Embryonic facial prominence (tissue), 1 donor: ENCODE results near the gene CCM2.

Experiments
- DNase-seq: peaks from one replicate; pipeline ENCODE4 v3.0.0-alpha.2; 2016; ENCODE audit errors: extremely low spot score

Gene CCM2

DNA sequence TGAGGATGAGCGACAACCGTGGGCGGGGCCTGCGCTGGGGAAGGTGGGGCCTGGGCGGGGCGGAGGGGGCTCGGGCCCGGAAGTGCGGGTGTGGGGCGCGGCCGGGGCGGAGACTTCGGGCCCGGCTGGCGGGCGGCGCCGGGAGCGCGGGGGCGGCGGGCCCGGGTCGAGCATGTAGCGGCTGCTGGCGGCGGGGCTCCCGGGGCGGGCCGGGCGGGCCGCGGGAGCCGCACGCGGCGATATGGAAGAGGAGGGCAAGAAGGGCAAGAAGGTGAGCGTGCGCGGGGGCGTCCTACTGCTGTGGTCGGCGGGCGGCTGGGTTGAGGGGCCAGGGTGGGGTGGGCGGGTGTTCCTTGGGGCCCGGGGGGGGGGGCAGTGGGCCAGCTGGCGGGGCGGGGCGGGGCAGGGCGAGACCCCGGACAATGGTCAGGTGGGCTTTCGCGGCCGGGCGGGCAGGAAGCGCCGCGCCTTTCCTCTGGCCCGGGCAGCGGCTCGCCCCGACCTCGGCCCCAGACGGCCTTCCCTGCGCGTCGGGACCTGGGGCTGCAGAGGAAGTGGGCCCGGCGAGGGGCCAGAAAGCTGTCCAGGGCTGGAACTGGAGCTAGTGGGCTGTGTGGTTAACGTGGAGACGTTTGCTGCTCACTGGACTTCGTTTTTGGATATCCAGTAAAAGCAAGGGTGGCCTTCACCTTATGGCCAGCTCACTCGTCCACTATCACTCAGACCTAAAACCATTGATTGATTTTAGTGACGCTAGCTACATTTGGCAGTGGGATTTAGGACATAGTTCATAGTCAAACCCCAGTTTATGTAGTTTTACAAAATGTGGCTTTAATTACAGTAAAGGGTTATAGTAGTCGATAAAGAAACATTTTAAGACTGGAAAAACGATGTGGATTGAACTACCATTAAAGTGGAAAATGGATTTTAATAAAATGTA is at the start of gene CCM2:
CCM2 (plus strand) TSS at position 109 of the 940 bp plus-strand sequence; CDS start at position 242, 133 bp downstream.
- DNase-seq = no peak

DNA sequence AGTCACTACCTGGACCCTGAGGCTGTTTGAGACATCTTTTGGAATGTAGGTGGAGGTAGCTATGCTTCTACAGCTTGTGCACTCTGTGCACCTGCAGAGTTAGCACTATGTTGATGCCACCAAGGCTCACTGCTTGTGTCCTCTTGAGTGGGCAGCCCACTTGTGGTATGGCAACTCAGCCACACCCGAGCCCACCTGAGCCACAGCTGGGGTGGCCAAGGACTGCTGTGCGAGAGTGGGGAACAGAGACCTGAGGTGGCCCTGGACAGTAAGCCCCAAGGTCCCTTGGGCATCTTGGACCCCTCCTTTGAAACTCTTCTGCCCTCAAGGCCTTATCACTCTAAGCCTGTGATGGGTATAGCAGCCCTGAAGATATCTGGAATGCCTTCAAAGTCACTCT is 46.8 kb upstream of the CCM2 start:
- no peak for DNase-seq

DNA sequence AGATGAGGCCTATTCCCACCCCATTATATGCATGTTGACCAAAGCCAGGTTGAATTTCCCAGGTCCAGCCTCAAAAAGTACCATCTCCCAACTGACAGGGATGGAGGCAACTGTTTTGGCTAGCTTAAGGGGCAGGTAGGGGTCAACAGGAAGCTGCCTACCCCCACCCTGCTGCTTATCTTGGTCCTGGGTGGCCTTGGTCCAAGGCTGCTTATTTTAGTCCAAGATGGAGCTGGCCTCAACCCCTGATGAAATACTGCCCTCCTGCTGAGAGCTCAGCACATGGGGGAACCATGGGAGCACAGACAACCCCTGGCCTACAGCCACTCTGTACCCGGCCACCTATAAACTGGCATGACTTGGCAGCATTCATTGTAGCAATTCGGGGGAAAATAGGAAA is 44.3 kb upstream of the CCM2 start:
- no peak for DNase-seq

DNA sequence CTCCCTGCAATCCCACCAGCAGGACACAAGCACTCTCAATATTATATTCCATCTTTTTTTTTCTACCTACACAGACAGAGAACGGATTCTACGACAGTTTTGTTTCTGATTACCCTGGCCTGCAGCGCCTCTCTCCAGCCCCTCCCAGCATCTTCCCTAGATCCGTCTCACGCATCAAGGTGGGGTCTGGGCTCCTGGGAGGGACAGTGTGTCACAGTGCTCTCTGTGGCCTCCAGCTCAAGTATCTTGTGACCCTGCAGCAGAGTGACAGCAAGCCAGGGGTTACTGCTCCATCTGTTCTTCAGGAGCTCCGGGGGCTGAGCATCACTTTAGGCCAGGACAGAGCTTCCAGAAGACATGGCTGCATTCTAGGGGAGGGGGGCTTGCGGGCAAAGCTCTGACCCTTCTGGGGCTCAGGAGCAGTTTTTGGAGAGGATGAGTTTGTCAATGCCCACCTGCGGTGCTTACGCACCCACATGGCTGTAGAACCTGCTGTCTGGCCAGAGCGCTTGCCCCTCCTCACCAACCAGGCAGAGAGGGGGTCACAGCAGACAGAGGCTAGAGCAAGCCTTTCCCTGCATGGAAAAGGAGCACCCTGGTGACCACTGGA is 43.7 kb upstream of the CCM2 start:
- no peak for DNase-seq

DNA sequence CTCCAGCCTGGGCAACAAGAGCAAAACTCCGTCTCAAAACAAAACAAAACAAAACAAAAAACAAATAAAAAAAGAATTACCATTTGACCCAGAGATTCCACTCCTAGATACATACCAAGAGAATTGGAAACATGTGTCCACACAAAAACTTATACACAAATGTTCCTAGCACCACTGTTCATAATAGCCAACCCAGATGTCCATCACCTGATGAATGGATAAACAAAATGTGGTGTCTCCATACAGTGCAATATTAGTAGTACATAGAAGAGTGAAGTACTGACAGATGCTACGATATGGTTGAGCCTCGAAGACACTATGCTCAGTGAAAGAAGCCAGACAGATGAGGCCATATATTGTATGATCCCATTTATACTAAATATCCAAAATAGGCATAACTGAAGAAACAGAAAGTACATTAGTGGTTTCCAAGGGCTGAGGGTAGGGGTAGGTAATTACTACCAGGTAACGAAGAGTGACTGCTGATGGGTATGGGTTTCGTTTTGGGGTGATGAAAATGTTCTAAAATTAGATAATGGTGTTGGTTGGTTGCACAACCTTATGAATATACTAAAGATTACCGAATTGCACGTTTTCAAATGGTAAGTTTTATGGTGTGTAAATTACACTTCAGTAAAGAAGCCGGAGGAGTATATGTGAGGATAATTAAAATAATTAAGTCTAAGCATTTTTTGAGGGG is 41.2 kb upstream of the CCM2 start:
- no peak for DNase-seq

DNA sequence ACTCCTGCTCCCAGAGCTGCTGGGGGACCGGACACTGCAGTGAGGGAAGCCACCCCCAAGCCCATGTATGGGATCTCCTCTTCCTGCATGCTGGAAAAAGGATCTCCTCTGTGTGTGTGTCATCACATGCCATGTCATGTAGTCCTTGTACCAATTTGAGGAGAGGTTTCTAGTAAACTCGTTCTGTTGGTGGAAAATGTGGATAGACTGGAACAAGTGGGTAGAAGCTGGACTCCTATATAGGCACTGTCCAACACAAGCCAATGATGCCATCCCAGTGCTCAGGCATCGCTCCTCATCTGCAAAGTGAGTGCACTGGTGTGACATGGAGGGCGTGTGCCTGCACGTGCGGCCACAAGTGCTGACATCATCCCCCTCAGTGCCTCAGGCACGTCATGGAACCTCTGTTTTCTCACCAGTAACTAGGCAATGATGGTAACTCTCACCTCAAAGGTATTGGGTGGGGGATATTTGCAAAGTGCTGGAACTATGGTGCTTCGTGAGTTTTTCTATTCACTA is 40.5 kb upstream of the CCM2 start:
- DNase-seq = no peak

DNA sequence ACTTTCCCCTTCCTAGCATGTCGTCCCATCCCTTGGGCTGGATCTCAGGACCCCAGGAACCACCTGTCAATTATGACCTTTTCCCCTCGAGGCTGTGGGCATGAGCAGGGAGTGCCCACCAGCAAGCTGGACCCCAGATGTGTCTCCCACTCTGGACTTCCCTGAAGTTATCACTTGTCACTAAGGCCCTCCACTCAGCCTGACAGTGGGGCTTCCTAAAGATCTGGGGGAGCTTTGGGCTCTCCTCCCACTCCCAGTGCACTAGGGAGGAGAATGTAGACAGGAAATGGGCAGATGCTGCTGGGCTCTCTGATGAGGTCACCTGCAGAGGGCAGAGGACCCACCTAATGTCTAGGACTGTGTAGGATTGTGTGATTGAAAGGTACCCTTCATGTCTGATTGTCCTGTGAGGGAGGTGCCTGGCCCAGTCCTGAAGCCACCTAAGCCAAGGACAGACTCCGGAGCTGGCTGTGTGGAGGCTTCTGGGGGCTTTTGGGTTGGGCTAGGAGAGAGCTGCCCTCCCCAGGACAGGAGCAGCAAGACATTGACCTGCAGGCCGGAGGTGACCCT is 39.9 kb upstream of the CCM2 start:
- no peak for DNase-seq

DNA sequence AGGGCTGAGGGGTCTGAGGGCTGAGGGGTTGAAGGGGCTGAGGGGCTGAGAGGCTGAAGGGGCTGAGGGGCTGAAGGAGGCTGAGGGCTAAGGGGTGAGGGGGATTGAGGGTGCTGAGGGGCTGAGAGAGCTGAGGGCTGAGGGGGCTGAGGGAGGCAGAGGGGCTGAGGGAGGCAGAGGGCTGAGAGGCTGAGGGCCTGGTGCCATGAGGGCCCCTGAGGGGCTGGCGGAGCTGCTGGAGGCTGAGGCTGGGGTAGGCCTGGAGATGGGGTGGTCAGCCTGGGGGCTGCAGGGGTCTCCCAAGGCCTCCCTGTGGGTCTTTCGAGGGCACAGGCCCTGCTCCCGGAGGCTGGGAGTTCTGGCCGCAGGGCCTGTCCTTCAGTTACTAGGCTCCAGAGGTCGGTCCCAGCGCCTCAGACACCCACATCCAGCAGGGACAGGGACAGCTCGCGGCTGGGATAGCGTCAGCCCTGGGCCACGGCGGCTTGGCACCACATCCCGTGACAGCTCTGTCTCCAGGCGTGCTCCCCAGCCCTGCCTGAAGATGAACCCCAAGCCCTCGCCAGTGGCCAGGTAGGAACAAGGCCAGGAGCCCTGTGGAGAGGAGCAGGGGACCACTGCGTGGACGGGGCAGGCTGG is 38.0 kb upstream of the CCM2 start:
- no peak for DNase-seq

DNA sequence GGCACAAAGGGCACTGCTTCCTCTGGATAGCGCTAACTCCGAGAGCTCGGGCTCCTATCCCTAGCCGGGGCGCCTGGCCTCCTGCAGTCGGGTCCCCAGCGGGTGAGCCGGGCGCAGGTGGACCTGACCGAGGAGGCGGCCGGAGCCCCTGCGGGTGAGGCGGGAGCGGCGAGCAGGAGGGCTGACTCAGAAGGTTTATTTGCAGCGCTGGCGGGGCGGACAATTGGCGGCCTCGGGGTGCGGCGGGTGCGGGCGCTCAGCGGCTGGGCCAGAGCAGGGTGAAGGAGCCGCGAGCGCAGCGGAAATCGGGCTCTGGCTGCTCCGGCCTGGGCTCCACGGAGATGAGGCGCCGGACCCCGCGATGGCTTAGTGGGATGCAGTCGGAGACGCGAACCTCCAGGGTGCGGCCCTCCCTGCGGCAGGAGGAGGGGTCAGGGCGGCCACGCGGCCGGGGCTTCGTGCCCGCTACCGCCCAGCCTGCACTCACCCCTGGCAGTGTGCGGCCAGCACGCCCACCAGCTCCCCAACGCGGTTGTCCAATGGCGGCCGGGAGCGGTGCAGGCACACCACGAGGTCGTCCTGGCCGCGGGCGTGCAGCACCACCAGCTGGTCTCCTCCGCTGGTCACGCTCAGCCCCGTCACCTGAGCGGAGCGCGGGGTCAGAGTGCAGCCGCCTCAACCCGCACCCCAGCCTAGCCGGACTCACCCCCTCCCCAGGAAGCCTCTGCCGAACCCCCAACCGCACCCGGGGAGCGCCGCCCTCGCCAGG is 37.3 kb upstream of the CCM2 start:
- no peak for DNase-seq

DNA sequence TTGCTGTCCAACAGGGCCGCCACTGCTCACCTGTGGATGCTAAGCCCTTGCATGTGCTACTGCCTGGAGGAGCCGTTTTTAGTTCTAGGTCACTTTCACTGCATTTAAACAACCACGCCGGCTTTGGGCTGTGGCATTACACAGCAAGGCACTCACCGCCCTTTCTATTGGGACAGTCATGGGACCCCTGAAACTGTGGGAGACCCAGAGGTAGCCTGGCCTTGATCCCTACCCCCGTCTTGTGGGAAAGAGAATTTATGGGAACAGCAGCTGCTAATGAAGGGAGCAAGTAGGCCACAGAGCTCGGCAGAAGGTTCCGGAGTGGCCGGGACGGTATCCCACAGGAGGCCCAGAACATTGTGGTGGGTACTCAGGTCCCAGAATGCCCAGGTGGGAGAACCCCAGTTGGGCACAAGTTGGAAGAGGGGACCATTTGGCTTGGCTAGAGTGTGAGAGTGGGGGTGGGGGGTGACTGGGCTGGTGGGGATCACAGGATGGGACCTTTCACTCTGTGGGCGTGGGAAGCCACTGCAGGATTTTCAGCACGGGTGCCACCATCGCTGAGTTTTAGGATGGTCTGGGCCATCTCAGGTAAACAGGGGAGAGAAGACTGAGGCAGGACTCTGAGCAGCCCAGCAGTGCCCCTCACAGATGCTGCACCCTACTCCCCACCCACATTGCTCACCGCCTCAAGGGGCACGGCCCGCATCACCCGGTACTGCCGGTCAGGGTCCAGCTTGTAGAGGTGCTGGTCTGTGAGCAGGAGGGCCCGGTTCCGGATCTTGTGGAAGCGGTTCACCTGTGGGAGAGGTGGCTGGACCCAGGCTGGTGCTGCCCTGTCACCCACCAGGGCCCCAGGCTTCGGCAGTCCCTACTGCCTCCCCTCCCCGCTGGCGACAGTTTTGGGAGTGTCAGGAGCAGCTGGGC is 36.4 kb upstream of the CCM2 start:
- no peak for DNase-seq

DNA sequence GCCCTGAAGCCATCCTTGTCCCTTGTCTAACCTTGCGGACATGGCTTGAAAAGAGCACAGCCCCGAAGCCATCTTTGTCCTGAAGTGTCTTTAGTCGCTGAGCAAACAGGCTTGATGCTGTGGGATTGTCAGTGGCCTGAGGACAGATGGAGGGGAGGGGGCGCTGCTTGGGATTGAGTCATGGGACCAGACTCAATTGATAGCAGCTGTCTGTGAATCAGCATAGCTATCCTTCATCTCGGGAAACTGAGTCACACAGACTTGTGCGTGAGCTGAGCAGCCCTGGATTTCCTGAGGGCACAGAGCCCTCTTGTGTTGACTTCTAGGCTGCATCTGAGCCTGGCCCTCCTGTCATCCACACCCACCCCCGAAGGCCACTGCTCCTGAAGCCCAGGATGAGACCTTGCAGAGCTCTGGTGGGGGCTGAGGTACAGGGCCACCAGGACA is 35.6 kb upstream of the CCM2 start:
- no peak for DNase-seq

DNA sequence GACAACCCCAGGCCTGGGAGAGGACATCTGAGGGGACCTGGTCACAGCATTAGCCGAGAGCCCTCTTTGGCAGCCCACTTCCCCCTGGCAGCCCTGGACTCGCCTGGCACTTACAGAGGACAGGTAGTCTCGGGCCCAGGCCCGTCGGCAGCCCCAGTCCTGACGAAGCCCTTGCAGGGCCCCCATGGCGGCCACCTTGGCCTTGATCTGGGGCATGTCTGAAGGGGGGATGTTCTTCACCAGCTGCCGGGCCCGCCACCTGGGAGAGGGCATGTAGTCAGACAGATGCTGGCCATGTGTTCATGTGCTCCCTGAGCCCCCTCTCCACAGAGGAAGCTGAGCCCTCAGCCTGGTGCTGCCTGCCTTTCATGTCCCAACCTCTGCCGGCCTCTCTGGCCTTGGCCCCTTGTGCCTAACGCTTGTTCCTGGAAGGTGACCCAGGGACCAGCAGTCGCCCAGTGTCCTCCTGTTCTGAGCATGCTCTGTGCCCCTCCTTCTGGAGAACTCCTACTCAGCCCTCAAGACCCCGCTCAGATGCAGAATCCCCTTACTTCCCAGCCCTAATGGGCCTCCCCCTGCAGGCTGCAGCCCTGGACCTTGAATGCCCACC is 35.1 kb upstream of the CCM2 start:
- no peak for DNase-seq

DNA sequence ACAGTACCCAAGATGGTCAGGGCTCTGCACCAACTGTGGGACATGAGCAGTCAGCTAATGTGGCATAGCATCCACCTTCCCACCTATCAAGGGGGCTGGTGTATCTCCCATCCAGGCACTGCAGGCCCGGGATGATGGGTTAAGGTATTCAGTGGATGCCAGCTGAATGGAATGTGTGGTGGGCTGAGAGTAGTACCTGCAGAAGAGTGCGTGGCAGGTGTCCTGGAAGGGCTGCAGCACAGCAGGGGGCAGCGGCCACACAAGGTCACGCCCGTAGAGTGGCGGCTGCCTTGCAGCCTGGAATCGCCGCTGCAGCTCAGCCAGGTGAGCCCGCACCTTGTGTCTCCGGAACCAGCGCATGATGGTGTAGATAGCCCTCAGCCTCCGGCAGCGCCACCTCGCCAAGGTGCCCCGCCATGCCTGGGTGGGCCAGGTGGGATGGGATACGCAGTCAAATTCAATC is 34.5 kb upstream of the CCM2 start:
- DNase-seq = no peak

DNA sequence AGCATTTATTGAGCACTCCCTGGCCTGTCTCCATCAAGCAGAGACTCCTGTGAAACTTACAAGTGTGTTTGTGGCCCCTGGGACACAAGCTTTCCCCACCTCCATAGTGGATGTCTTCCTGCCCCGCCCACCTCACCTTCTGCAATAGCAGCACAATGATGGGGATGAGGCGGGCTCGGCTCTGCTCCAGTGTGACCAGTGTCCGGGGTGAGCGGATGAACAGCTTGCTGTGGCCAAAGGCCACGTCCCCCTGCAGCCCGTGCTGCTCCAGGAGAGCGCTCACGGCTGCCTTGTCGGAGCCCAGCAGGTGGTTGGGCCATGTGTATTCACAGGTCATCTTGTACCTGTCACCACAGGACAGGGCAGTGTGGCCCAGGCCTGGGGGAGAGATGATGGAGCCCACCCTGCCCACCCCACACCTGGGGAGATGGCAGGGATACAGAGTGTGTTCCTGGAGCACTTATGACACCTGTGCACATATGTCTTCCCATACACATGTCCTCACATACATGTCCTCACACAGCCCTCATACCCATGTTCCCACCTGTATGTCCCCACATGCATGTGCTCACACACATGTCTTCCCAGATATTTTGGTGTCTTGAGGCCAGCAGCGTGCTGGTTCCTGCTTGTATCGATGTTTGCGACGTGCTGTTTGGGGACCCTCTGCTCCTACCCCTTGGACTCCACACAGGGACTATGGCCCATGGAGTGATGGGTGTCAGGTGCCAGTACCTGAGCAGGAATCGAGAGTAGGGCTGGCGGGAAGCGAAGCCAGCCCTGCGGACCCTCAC is 33.9 kb upstream of the CCM2 start:
- no peak for DNase-seq

DNA sequence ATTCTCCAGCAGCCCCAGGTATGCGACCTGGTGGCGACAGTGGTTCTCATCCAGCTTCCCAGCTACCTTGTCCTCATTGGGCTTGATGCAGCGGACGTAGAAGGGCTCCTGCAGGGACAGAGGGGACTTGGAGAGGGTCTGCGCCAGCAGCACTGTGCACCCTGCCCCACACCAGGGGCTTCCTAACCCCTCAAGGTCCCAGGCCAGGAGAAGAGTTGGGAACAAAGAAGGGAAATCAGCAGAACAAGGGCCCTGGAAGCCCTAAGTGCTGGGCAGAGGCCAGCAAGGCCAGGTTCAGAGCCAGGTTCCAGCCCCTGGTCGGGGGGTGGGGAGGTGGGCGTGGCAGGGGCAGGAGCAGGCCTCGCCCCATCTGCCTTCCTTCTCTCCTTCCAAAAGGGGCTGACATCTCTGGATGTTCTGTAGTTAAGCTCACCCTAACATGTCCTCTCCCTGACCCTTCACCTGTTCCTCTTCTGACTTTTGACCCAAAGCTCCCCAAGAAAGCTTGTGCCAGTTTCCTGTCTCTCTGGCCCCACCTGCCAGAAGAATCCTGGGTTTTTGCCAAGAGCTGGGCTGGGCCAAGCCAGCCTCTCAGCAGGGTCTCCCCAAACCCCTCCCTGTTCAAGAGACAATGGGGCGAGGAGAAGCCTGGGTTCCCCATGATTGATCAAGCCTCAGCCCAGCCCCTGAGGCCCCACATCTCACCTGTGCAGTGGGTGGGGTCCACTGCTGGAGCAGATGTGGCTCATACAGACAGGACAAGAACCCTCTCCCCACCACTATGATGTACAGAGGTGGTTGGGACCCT is 33.1 kb upstream of the CCM2 start:
- no peak for DNase-seq

DNA sequence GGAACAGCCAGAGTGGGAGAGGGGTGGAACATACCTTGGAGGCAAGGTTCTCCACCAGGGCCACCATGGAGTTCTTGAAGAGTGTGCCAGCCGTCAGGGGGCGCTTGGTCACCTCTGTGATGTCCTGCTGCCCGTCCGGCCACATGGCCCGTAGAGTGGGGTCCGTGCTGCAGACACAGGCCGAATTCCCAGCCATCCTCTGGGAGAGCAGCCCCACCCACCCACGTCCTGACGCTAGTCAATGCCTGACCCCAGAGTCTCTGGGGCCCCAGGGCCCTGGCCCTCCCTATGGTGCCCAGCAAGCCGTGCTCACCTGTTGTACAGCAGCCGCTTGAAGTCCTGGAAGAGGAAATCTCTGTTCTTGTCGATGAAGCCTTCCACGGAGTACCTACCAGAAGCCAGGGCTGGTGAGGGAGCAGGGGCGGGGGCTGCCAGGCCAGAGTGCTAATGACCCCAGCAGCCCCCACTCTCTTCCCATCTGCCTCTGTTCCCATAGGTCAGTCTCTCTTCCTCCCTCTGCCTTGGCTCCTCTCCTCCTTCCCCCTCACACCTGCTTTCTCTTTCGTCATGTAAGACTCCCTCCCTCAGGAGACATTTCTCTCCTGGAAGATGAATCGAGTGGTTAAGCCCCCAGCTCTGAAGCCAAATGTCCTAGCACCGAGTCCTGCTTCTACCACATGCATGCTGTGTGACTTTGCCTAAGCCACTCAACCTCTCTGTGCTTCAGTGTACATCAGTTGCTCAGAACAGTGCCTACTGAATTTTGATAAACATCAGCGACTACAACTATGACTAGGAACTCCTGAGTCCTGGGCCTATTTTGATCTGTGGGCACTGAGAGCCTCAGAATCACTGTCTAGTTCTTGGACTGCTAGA is 32.2 kb upstream of the CCM2 start:
- DNase-seq = no peak
